ENCODE measurements around the gene HOXC4.

The HOXC4 gene

DNA sequence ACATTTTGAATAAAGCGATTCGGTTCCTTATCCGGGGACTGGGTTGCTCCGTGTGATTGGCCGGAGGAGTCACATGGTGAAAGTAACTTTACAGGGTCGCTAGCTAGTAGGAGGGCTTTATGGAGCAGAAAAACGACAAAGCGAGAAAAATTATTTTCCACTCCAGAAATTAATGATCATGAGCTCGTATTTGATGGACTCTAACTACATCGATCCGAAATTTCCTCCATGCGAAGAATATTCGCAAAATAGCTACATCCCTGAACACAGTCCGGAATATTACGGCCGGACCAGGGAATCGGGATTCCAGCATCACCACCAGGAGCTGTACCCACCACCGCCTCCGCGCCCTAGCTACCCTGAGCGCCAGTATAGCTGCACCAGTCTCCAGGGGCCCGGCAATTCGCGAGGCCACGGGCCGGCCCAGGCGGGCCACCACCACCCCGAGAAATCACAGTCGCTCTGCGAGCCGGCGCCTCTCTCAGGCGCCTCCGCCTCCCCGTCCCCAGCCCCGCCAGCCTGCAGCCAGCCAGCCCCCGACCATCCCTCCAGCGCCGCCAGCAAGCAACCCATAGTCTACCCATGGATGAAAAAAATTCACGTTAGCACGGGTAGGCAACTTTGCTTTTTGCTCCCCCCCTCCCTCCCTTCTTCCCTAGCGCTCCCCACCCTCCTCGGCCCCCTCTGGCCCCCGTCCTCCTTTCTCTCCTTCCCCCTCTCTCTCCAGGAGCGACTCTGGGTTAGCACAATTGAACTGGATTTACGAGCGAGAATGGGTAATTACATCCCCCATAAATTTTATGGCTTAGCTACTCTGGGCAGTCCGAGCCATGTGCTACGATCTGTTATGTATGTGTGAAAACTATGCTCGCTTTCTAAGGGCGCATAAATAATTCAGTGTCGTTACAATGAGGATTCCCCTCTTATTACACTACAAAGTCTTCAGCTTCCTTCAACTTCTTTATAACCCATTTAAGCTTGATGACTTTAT is at the start of gene HOXC4:
TSS of gene HOXC4 (plus strand) at position 85 of the 991 bp plus-strand sequence. CDS start at position 173, 88 bp downstream.
- DNase-seq: no peak

DNA sequence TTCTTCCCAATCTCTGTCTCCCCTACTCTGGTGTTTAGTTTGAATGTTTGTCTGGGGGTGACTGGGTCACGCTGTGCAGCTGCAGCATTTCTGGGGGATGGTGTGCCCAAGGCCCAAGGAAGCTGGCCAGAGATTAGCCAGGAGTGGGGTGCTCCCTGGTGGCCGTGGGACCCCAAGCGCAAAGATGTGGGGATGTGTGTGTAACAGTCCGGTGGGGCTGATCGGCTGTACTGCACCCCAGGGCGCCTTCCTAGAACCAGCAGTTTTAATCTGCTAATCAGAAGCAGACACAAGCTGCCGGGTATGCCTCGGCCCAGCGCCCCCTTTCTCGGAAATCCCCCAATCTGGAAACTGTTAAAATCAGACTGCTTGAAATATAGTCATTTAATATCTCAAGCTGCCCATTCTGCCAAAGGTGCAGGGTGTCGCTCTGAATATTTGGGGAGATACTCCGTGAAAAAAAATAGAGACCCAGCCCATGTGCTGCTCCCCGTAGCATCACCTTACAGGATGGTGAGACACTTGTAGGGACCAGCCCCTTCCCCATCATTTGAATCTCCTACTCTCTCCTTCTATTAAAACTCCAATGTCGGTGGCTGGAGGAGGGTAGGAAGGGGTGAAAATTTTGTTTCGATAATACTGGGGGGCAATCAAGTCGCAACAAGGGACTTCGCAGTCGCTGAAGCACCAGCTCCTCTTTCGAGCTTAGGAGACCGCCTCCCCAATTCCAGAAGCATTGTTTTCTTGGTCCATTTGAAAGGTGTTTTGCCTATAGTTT is 49.4 kb upstream of the HOXC4 start:
- no peak for DNase-seq

DNA sequence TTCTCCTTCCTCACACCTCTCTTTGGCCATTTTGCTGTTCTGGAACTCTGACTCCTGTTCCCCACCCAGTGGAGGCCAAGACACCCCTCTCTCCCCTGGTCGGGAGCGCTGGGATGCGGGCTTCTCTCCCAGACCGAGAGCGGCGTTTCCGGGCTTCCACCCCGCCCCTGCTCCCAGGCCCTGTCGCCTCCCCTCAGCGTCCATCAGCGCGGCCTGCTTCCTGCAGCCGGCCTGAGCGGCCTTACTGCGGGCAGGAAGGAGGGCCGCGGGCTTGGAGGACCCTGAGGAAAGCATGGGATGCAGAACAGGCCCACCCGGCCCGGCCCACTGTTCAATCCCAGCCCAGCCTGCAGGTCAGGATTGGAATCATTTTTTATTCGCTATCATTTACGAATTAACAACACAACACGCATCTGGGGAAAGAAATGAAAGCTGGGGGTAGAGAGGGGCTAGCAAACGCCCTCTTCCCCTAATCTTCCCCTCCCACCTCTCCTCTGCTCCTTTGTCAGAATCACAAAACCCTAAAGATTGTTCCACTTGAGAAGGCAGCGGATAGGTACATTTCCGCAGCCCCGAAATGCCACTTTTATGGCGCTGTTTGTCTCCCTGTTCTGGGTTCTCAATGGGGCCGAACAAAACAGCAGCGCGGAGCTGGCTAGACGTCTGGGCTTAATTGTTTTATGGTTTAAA is 48.6 kb upstream of the HOXC4 start:
- DNase-seq: no peak

DNA sequence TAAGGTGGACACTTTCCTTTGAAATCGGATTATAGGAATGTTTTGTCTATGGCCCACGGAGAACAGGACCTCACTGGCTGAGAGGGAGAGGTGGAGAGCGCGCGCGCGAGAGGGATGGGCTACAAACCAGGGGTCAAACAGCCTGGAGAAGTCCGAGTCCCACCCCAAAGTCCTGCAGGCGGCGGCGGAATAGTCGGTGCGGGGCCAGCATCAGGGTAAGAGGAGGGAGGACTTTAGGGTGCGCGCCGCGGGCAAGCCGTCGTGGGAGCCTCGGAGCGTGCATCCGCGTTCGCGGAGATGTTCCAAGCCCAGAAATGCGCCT is 48.1 kb upstream of the HOXC4 start:
- no peak for DNase-seq

DNA sequence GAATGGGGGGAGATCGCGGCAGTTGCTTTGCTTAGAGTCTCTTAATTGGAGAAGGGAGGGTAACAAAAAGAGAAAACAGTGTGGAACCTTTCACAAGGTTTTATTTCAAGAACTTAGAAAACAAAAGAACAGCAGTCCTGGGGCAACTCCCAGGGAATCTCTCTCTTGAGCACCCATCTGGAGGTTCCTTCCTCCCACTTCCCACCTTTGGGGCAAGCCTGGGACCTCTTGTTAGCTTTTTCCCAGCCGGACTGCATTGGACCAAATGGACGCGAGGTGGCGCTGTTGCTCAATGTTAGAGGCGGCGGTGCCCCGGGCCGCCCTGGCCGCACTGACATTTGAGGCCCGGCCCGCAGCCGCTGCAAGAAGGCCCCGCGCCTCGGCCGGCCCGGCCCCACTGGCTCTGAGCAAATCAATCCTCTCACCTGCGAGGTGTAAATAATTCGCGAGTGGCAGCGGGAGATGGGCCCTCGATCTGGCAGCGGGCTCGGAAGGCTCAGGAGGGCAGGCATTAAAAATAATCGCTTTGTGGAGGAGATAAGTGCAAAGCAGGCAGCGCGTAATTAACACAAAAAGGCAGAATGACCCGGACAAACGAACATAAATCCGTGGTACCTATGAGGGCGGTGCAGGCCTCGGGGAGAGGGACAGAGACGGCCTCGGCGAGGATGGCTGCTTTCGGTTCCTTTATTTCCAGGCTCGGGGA is 47.6 kb upstream of the HOXC4 start:
- peak; percentile 63 for DNase-seq

DNA sequence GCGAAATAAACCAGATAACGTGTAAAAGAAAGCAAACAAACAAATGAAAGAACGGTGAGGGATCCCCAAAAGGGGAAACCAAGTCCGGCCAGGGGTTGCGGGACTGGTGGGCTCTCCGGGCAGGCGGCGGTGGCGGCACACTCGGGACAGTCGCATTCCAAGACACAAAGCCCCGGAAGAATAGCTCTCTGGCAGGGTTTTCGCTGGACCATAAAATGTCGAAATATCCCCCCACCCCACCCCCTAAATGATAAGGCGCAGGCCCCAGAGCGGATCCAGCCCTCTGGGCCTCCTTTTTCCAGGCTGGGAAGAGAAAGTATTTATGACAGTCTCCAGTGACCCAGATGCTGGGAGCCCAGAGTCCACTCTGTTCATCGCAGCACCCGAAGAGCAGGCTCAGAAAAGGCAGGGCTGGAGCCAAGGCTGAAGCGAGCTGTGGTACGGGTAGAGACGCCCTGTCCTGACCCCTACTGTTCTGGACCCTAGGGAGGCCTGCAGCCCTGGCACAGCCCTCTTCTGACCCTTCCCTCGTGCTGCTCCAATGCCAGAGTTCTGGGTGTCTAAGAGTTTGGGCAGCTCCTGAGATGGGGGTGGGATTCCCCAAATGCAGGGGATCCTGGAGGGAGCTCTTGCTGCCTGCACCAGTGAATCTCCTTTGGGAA is 46.9 kb upstream of the HOXC4 start:
- no peak for DNase-seq

DNA sequence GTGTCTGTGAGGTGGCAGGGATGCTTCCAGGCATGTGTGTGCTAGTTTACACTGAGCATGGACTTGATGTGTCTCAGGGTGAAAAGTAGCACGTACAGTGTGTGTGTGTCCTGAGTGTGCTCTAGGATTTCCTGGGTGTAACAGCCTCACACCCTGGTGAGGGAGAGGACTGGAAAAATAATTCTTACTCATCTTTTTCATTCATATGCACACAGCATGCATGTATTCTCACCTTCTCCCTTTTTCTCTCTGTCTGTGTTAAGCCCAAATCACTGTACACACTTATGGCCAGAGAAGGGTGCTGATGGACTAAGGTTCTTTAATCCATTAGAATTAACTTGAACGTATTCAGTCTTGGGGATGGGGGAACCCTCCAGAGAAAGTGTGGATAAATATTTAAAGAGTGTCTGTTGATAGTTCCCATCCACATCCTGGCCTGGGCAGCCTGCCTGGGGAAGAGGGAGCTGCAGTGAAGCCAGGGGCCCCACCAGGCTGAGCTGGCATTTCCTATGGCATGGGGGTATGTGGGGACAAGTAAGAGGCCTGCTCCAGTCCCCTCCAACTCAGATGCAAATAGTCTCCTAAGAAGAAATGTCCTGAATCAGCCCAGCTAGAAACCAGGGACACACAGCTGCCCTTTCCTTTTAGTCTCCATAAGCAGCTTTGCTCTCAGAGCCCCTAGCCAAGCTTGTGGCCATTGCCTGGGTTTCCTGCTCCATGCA is 45.9 kb upstream of the HOXC4 start:
- DNase-seq: no peak

DNA sequence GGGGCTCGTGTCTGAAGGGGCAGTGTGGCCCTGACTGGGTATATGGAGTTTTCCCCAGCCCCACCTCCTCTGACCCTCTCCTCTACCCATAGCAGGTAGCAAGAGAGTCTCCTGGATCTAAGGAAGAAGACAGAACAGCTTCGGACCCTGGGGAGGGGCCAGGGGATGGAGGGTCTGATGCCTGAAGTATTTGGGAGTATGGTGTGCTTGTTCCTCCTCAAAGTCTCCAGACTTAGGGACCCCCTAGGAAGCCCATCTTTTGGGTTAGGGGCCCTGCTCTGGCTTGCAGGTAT is 45.4 kb upstream of the HOXC4 start:
- no peak for DNase-seq

DNA sequence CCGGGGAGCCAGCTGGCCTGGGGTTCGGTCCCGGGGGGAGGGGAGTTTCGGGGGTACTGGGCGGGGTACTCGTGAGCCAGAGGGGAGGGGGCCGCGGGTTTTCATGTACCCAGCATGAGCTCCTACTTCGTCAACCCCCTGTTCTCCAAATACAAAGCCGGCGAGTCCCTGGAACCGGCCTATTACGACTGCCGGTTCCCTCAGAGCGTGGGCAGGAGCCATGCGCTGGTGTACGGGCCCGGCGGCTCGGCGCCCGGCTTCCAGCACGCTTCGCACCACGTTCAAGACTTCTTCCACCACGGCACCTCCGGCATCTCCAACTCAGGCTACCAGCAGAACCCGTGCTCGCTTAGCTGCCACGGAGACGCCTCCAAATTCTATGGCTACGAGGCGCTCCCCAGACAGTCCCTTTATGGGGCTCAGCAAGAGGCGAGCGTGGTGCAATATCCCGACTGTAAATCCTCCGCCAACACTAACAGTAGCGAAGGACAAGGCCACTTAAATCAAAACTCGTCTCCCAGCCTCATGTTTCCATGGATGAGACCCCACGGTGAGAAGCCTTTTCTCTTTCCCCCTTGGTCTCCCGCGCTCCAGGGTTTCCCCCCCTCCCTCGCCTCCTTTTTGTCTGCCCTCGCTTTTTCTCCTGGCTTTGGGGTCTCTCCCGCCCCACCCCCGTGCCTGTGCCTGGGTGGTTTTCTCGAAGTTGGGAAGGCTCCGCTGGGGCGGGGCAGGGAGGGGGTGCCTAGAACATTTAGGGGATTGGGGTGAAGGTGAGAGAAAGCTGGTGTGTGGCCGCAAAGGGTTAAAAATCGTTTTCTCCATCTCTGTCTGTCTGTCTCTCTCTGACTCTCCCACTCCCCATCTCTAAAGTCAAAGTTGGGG is 44.2 kb upstream of the HOXC4 start:
- DNase-seq: no peak

DNA sequence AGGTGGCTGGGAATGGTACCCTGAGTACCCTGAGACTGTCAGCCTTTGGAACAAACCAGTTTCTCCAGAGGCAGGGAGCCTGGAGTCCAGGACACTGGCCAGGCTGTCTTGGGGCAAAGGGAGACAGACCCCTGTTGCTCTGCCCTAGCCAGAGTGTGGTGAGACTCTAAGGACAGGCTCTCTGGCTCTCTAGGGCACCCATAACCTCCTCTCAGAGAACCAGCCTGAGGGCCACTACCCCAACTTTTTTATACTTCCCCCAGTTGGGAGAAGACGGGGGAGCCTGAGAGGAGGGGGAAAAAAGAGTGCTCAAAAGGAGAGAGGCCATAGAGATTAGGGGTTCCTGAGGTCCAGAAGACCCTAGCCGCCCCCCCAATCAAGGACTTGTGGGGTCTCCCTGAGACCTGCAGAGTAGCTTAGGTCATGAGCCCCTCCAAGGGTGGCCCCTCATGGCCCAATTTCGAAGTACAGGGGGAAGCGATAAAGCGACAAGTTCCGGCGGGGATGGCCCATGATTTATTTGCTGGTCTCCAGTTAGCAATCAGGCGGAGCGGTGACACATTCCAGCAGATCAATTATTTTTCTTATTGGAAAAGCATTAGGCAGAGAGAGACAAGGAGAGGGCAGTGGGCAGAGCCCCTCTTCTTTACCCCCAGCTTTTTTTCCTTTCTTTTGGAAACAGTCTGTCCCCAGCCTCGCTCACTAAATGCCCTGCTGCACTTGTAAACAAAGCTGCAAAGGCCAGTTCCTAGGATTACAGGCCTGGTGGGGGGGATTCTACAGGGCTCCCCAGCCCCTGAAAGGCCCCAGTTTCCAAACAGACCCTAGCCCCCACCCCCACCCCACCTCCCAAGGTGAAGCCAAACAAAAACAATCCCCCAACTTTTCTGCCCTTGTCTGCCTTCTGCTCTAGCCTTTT is 43.3 kb upstream of the HOXC4 start:
- DNase-seq: no peak

DNA sequence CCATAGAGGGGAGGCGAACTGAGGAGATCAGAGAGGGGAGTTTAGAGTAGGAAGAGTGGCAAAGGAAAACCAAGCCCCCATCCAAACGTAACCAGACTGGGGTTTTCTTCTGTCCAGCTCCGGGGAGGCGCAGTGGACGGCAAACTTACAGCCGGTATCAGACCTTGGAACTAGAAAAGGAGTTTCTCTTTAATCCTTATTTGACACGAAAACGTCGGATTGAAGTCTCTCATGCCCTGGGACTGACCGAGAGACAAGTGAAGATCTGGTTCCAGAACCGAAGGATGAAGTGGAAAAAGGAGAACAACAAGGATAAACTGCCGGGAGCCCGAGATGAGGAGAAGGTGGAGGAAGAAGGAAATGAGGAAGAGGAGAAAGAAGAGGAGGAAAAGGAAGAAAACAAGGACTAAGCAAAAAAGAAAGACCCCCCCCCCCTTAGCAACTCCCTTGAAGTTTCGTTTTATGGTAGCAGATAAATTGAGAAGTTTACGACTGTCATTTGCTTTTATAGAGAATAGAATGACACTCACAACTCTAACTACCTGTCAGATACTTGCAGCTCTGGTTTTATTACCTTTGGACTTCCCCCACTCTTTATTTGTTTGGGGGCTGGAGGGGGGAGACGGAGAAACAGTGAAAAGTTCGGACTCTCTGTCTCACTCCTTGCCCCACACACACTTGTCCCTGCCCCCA is 42.5 kb upstream of the HOXC4 start:
- no peak for DNase-seq

DNA sequence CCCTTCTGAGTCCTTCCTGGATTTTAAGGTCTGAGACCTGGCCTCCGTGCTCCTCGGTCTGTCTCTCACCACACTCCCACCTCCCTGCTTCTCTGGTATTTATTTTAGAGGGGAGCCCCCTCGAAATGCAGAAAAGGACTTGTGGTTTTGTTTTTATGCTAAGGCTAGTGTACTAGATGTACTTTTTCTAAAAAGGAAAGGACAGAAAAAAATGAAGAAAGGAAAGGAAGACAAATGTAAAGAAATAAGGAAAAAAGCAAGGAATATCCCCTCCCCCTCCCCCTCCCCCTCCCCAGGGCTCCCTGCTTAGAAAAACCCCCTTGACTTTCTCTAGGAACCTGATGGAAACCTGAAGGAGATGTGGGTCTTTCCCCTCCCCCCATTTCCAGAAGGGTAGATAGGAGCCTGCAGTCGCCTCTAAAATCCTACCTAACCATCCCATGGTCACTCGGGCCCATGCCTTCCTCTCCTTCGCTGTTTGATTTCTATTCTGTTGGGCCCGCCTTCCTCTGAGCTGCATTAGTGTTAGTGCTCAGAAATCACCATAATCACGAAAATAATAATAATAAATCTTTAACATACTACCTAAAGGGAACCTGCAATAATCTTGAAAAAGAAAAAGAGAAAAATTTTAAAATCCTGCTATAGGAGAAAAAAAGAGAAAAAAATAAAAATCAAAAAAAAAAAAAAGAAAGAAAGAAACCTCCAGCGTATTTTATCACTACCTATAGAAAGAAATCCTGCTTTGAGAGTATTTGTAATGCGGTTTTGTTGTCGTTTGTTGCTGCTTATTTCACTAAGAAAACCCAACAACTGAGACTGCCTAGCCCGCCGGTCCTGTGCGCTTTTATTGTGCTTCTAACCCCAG is 41.7 kb upstream of the HOXC4 start:
- no peak for DNase-seq

DNA sequence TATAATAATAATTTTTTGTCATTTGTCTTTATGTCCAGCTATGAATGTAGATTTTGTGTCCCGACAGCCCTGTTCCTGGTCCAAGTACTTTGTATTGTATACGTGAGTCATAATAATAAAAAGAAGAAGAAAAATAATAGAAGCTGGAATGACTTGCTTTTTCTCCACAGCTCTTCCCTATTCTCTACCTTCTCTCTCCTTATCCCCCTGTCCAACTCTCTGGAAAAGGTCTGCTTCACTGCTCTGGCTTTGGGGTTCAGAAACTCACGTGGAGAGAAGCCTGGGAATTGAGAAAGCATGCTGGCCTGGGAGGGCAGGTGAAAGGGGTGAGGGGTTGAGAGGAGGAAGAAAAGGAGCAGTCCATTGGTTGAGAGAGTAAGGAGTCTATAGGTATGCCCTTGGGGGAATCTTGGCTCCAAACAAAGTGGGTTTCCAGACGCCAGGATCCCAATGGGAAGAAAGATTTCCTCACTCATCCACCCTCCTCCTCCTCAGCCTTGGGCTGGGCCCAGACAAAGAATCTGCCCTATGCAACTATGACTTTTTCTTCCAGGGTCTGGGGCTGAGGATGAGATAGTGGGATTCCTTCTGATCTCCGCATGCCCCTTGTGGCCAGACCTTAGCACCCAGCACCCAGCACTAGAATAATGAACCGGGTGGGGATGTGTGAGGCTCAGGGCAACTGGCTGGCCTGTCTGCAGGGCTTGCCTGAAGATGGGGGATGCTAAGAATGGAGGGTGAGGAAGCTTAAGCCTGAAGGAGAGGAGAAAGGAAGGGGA is 40.8 kb upstream of the HOXC4 start:
- no peak for DNase-seq

DNA sequence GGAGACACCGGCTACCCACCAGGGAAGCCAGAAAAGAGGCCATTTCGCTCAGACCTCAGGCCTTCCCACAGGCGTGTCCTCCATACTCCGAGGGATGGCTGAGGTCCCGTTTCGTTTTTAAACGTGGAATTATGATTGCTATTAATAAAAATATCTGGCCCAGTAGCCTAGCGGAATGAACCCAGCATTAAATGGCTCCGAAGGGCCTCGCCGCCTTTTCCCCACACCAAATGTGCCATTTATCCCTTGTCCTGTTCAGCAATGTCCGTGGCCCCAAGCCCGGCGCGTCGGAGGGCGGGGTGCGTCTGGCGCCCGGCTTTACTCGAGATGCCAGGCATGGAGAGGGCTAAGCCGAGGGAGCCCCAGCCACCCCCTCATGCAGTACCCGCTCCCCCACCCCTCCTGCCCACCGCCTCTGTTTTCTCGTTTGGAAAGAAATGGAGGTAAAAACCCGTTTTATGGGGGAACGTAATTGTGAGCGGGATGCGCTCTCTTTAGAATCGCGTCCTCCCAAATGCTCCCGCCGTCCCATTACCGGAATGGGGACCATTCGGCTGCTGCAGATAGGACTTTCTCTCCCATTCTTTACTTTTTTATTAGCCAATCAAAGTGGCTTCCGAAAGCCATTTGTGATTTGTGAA is 39.1 kb upstream of the HOXC4 start:
- no peak for DNase-seq

DNA sequence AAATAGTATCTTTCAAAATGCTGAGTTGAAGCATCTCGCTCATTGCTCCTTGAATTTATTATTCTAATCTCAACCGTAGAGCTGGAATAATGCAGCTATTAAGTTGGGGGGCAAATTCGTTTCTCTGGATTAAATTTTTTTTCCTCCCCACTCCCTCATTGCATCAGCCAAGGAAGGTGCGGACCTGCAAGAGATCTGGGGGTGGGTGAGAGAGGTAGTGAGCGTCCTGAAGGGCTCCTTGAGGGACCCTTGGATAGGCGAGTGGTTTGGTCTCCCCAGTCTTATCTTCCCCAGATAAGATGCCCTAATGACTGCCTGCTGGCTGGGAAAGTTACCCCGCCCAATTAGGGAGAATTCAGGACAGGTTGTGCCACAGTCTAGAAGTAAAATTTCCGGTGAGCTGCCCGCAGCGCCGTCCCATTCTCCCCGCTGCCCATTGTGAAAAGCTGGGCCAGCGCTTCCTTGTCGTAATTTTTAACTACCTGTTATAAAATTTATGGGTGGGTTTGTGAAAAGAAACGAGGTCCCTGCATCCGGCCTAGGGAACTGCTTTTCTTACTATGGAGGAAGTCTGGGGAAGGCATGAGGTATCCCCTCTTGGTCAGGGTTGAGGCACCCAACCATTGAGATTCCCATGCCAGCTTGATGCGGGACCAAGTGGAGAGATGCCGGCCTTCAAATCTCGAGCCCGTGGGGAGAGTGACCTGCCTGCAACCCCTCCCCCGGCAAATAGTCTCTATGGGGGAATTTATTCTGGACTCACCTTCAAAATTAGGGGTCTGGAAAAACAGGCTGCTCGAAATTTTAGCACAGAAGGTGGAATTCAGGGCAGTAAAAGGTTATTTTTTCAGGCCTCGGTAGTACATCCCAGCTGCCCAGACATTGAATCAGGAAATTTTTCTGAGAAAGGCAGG is 38.4 kb upstream of the HOXC4 start:
- DNase-seq: no peak

All from NCI-H1694 (cell line).